Stimulated activated CD4-positive, alpha-beta T cell treated with anti-CD3 and anti-CD28 coated beads, Interleukin-4, amount 100 ng/mL, for 1 hour (primary cell): ENCODE results near the gene CFAP69.
"Not testable (repeated sequence)": the region's sequence is repeated elsewhere in the genome, so short reads cannot be mapped to it uniquely, and the experiment has no call there.

Experiments used
- DNase-seq: peaks from one replicate; pipeline ENCODE4 v3.0.0-alpha.2; 2020

The CFAP69 gene

DNA sequence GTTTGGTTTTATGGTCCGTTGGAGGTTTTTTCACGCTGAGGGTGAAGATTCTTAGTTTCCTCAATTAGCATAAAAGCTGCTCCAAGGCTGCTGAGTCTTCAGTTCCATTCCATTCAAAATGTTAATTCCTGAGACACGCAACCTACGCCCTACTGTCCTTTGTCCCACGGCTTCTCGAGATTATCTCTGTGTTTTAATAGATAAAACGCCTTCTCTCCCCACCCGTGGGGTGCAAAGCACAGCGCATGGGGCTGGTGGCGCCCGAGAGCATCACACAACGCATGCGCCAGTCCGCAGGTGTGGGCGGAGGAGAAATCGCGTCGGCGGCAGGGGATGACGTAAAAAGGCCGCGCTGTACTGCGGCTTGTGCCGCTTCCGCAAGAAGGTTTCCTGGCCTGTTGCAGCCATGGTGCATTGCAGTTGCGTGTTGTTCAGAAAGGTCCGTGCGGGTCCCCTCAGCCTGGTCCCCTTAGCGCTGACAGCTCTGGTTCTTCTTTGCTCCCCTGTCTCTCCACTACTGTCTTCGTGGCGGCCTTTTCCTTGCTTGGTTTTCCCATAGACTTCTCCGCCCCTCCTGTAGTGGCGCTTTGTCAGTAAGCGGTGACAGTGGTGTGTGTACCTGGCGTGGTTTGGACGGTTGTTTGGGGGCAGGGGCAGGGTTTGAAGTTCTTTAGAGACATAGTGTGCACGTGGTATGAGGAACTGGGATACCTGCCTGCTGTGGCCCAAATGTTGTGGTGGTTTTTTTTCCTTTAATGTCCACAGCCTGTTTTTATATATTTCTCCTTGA, 101.6 kb downstream of the CFAP69 start, which contains the start of gene GTPBP10:
GTPBP10 (plus strand) TSS at position 381 of the 790 bp plus-strand sequence; CDS start at position 407, 26 bp downstream.
- peak; percentile 97 for DNase-seq

DNA sequence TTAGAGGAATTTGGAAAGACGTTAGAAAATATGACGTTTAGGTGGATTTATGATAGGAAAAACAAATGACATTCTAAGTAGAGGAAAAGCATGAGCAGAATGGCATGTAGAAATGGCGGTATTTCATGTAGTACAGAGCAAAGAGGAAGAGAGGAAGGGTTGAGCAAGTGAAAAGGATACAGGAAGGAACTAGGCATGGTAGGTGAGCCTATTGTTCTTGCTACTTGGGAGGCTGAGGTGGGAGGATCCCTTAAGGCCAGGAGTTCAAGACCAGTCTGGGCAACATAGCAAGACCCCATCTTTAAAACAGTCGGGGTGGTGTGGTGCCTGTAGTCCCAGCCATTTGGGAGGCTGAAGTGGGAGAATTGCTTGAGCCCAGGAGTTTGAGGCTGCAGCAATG, 102.8 kb downstream of the CFAP69 start:
- no peak for DNase-seq

DNA sequence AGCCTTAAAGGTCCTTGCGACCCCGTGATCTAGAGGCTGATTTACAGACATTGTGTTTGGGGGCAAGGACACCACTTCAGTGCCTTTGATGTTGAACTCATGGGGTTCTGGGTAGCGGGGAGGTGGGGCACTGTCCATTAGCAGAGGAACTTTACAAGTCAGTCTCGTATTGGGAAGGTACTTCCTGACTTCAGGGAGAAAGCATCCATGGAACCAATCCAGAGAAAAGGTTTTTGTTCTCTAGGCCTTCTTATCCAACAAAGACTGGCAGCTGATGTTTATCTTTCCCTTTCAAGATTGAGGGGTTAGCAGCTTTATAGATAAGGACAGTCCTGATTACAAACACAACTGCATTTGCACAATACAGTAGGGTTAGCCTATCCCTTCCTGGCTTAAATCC, 104.3 kb downstream of the CFAP69 start:
- no peak for DNase-seq

DNA sequence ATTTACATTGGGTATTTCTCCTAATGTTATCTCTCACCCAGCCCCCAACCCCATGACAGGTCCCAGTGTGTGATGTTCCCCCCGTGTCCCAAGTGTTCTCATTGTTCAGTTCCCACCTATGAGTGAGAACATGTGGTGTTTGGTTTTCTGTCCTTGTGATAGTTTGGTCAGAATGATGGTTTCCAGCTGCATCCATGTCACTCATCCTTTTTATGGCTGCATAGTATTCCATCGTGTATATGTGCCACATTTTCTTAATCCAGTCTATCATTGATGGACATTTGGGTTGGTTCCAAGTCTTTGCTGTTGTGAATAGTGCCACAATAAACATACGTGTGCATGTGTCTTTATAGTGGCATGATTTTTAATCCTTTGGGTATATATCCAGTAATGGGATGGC, 105.1 kb downstream of the CFAP69 start:
- DNase-seq, result not testable (repeated sequence)

DNA sequence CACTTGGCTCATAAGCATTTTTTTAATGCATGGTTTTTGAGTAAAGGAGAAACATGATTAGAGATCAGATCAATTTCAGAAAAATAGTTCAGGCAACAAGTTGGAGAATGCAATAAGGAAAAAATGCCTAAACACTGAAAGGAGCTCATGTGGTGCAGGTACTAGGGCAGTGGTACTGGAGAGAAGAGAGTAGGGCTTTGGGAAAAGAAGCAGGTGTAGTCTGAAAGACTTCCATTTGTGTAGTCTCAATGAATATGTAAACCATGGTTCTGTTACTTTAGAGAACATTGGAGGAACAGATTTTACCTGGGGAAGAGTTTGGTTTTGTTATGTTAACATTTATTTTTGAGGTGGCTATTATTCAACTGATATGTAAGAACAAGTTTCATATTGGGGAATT, 107.0 kb downstream of the CFAP69 start:
- no peak for DNase-seq
